GM18508 (cell line): ENCODE results near the gene NPIPA8.
"Not testable (repeated sequence)": the region's sequence is repeated elsewhere in the genome, so short reads cannot be mapped to it uniquely, and the experiment has no call there.

Experiments used
- ATAC-seq: cut with Tn5 transposase; IDR thresholded peaks from one replicate; pipeline ENCODE4 v1.9.1; 2021; ENCODE audit warnings: moderate number of reproducible peaks; ENCODE audit not compliant: insufficient read depth, unreplicated experiment

The NPIPA8 gene

DNA sequence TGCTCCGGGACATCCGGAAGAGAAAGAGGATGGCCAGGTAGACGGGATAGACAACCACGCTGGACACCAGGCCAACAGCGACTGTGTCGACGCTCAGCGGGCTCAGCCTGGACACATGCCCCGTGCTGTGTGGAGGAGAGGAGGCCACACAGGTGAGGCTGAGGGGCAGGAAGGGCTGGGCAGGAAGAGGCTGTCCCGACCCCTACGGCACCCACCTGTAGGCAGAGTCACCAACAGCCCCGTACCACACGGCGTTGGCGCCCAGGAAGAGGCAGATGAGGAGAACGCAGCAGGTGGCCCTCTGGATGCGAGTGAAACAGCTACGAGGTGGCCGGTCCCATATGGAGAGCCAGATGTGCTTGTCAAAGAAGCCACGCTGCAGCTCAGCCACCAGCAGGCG, at the start of gene NPIPA8:
Gene NPIPA8 (minus strand): TSS at position 101 of the 400 bp plus-strand sequence. CDS start 4,074 bp downstream, outside the sequence.
- ATAC-seq = not testable (repeated sequence)

DNA sequence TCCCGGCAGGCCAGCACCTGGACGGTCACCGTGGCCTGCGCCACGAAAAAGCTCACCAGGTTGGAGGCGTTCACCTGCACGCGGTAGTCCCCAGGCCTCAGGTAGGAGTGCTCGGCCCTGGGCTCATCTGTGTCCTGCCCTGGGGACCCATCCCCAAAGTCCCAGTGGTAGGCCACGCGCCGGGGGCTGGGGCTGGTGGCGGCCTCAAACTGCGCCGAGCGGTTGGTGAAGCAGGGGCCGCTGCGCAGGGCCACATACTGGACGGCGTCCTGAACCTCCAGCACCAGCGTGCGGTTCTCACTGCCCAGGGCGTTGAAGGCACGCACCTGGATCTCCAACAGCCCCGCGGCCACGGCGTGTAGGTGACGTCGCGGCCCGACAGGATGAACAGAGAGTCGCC, 48.7 kb upstream of the NPIPA8 start:
- ATAC-seq = not testable (repeated sequence)

- ATAC-seq = not testable (repeated sequence)
Observed at GRCh38 chr16:18384869-18385268, 48.3 kb upstream of the NPIPA8 start.

DNA sequence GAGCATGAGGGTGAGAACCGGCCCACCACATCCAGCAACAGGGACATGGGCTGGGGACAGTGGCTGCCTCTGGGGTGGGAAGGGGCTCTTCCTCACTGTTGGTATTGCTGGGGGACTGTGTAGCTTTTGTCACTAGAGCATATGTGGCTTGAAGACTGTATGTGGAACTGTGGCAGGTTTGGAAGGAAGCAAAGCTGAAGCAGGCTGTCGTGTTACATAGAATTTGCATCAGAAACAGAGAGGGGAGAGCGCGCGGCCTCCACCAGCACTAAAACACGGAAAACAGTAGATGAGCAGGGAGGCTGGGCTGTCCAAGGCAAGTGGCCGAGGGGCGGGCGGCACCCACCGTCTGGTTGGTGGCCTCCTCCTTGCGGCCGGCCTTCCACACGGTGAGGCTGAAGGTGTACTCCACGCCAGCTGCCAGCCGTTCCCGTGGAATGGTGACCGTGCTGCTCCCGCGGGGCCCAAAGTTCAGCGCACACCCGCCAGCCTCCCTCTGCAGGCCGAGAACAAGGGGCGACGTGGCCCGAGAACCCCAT, 47.6 kb upstream of the NPIPA8 start:
- not testable (repeated sequence) for ATAC-seq

- not testable (repeated sequence) for ATAC-seq
Observed at GRCh38 chr16:18382696-18383095, 46.2 kb upstream of the NPIPA8 start.

- ATAC-seq = not testable (repeated sequence)
Observed at GRCh38 chr16:18347742-18348141, 11.2 kb upstream of the NPIPA8 start.

GRCh38 chr16:18346993-18347392, 10.5 kb upstream of the NPIPA8 start:
- ATAC-seq = not testable (repeated sequence)

GRCh38 chr16:18344634-18345033, 8.1 kb upstream of the NPIPA8 start:
- ATAC-seq = not testable (repeated sequence)

- ATAC-seq = not testable (repeated sequence)
Observed at GRCh38 chr16:18341986-18342385, 5.5 kb upstream of the NPIPA8 start.

DNA sequence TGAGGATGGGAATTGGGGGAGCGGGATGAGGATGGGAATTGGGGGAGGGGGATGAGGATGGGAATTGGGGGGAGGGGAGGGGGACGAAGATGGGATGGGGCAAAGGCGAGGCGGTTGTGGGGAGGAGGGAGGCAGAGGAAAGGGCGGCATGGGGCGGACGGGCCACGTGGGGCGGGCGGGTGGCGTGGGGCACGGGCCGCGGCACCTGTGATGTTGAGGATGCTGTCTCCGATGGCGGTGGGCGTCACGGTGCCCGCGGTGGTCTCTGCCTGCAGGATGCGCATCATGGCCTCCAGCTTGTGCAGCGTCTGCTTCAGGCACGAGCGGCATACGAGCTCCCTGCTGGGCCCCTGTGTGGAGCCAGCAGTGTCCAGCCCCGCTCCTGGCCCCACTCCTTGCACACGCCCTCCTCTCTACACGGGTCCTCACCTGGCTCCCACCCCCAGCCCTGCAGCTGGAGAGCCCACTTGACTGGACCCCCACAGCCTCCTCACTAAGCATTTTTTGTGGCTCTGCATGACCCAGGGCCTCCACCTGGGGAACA, 5.0 kb upstream of the NPIPA8 start:
- not testable (repeated sequence) for ATAC-seq

DNA sequence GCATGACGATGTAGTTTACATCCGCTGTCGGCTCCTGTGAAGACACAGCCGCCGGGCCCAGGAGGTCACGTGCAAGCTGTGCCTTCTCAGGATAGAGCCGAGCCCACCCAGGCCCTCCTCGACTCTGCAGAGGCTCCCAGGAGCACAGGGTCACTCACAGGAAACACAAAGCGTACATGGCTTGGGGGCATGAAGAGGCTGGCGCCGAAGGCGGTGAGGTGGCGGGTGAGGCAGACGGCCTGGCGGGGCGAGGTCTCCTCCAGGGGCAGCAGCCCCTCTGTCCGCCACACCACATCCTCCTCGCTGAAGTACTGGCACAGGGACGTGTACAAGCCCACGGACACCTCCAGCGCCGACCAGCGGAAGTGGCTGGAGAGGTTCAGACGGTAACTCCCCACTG, 2.7 kb upstream of the NPIPA8 start:
- not testable (repeated sequence) for ATAC-seq

- not testable (repeated sequence) for ATAC-seq
Observed at GRCh38 chr16:18311811-18312210, 24.7 kb downstream of the NPIPA8 start.

- ATAC-seq = not testable (repeated sequence)
Observed at GRCh38 chr16:18309159-18309558, 27.4 kb downstream of the NPIPA8 start.

GRCh38 chr16:18307241-18307640, 29.3 kb downstream of the NPIPA8 start:
- not testable (repeated sequence) for ATAC-seq

- not testable (repeated sequence) for ATAC-seq
Observed at GRCh38 chr16:18306066-18306465, 30.5 kb downstream of the NPIPA8 start.

- not testable (repeated sequence) for ATAC-seq
Observed at GRCh38 chr16:18303059-18303706, 33.4 kb downstream of the NPIPA8 start.

DNA sequence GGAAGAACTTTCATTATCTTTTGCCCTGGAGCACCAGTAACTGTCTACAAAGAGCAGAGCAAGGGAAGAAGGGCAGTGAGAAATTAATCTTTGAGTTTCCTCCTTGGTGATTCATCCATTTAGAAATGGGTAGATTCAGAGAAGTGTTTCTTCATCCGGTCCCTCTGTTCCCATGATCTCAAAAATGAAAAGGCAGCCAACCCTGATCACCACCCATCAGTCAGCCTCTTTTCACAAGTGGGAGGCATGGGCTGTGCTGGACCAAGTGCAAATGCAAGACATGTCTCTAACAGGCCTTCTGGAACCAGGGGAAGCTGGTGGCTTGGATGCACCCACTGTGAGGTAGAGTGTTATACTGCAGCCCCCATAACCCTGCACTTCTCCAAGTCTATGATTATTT, 38.8 kb downstream of the NPIPA8 start:
- ATAC-seq = not testable (repeated sequence)

- not testable (repeated sequence) for ATAC-seq
Observed at GRCh38 chr16:18296931-18297330, 39.6 kb downstream of the NPIPA8 start.

- ATAC-seq = not testable (repeated sequence)
Observed at GRCh38 chr16:18294371-18294770, 42.2 kb downstream of the NPIPA8 start.

DNA sequence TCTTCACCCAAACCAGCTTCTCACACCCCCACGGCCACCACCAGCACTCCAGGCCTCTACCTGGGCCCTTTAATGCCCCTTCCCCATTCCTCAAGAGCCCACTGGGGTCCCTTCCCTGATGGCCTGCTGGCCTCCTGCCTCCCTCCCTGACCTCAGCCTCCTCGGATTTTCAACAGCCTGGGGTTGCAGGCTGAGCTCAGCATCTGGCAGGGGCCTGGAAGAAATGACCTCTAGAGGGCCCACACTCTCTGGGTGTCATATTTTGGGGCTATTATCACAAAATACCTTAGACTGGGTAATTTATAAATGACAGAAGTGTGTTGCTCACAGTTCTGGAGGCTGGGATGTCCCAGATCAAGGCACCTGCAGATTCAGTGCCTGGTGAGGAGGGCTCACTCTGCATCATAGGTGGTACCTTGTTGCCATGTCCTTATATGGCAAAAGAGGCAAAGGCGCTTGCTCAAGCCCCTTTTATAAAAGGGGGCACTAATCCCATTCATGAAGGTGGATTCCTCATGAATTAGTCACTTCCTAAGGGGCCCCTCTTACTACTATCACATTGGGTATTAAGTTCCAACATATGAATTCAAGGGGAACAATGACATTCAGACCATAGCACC, 43.1 kb downstream of the NPIPA8 start:
- ATAC-seq = not testable (repeated sequence)

- ATAC-seq = not testable (repeated sequence)
Observed at GRCh38 chr16:18290959-18291358, 45.6 kb downstream of the NPIPA8 start.
